AG10803 (cell line): Measurements from ENCODE around the gene PSRC1.
"Not testable (repeated sequence)": the region's sequence is repeated elsewhere in the genome, so short reads cannot be mapped to it uniquely, and the experiment has no call there.

Experiments used
- DNase-seq: peaks from one replicate; pipeline ENCODE4 v3.0.0; 2010; ENCODE audit warnings: low read depth
- H3K4me3 ChIP-seq: 2 replicates; pipeline ENCODE4 v1.5.1; 2011; ENCODE audit warnings: mild to moderate bottlenecking, low read length, control low read depth
- CTCF ChIP-seq: conservative IDR thresholded peaks from 2 replicates; pipeline ENCODE4 v1.5.1; 2011; ENCODE audit warnings: mild to moderate bottlenecking, low read length, control low read depth, inconsistent platforms

The PSRC1 gene

DNA sequence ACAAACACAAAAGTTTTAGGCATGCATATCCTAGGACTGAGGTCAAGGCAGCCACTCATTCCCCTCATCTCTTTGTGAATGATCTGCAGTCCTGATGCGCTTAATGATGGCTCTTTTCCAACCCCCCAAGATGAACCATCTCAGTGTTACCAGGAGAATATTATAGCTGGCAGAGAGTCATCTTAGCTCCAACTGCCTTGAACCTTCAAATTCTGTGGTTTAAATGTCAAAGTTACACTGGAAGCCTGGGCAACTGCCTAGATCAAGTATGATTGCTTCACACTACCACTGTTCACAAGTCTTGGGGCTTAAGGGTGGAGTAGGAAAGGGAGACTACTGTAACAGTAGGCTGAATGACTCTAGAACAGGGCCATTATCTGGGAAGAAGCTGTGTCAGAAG is 31.9 kb upstream of the PSRC1 start:
- no peak for TF ChIP-seq CTCF
- H3K4me3 ChIP-seq, result no peak overlapping the region
- peak; percentile 73 for DNase-seq

DNA sequence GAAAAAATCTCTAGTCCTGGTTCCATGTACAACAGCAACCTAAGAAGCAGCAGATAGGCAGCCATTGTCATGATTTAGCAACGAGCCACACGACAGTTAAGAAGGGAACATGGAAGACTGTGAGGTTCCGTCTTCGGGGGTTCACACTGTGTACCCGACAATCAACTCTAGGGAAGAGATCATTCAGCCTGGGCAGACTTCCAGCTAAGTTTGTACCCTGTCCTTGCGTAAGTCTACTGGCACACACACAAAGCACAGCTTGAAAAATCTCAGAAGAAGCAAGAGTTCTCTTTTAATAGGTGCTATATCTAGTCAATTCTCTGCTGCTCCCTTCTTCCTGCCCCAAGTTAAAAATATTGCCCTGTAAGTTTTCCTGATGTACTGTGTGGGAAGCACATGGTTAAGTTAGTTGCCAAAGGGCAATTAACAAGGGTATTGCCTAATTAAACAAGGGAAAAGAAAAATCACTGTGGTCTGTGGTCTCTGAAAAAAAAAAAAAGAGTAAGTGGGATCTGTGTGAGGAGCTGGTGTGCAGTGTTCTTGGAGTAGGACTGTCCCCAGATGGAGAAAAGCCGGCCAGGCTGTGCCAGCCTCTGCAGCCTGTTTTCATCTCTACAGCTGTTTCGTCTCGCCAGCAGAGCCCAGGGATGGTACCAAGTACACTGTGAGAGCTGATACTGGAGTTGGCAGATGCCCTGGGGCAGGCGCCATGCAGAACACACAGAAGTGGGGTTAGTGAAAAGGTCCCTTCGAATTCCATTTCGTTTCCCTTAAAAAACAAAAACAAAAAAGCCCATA is 30.2 kb upstream of the PSRC1 start:
- DNase-seq, result peak; percentile 32
- TF ChIP-seq CTCF, result no peak
- no peak overlapping the region for H3K4me3 ChIP-seq

DNA sequence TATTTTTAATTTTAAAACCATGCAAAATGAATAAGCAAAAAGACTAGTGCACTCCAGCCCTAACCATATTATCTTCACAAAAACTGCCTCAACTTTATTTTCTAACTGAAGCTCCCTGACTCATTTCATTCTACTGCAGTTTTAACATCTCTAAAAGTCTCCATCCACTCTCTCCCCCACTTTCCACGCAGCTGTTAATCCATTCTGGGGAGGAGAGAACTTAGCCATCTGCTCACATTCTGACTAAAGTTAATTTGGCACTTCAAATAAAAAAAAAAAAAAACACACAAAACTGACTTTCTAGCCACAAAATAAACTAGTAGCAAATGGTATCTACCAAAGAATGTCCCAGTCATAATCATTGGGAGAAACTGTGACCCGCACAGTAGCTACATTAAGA is 29.3 kb upstream of the PSRC1 start:
- no peak for TF ChIP-seq CTCF
- peak; percentile 34 for DNase-seq
- H3K4me3 ChIP-seq, result no peak overlapping the region

- DNase-seq, result no peak
- H3K4me3 ChIP-seq, result no peak overlapping the region
- no peak for TF ChIP-seq CTCF
Measured at GRCh38 chr1:109309347-109309746, 26.4 kb upstream of the PSRC1 start.

- no peak for DNase-seq
- H3K4me3 ChIP-seq, result no peak overlapping the region
- TF ChIP-seq CTCF, result no peak
Measured at GRCh38 chr1:109307274-109308021, 24.5 kb upstream of the PSRC1 start.

DNA sequence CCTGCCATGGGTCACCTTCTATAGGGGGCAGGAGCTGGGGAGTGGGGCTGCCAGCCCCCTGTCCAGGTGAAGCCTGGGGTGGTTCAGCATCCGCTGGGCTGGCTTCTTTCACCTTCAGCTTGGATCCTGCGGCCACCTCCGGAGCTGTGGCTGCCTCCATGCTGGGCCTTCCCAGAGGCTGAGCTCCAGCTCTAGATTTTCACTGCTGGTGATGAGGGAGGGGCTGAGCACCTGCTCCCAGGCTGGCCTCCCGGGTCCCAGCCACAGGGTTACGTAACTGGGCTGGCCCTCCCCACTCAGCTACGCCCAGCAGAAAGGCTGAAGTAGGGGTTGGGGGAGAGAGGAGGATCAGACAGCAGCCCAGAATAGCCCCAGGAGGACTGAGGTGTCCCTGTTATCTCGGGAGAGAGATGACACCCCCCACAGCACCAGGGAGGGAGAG is 23.9 kb upstream of the PSRC1 start, which contains the start of gene MYBPHL:
Gene MYBPHL, minus strand, starts transcription at position 180 of the 442 bp plus-strand sequence. Its CDS starts 20 bp downstream, at position 160.
- no peak within 1 kb of the TSS for H3K4me3 ChIP-seq
- no peak for DNase-seq
- no peak for TF ChIP-seq CTCF

GRCh38 chr1:109305991-109306390 is 23.0 kb upstream of the PSRC1 start:
- DNase-seq, H3K4me3 ChIP-seq: not testable (repeated sequence)
